ENCODE results near the gene RAB9B. TPM values are rescaled to one million over a fixed set of nuclear protein-coding genes. Genes with fewer than 3 reads are reported as not detected.

The RAB9B gene
- polyA plus RNA-seq, 1 donor (not counting 4 experiments of a cell fraction or from before 2014, with no cell fraction given), result 0.28 TPM

GRCh38 chrX:103847174-103847870 is 15.3 kb upstream of the RAB9B start:
- no peak for FAIRE-seq
- TF ChIP-seq CTCF (optimal IDR thresholded peaks at IDR 0.05 in 1 of 3, IDR thresholded peaks at IDR 0.05 in 1 of 3, conservative IDR thresholded peaks at IDR 0.05 in 1 of 3; ENCODE audit: extremely low read depth in 1 of 3, insufficient read depth in 2 of 3, low read length in 3 of 3), result no peak
- TF ChIP-seq EZH2 (IDR thresholded peaks at IDR 0.05; ENCODE audit: low read length), result no peak
- peaks cover 4% of the 10 kb centered on the region for H3K4me1 ChIP-seq (ENCODE audit: control insufficient read depth, extremely low read depth, insufficient read depth, low read length)
- no peak overlapping the region for H3K27ac ChIP-seq (ENCODE audit: control insufficient read depth, insufficient read depth, low read length)
- no peak overlapping the region for H2AFZ ChIP-seq (ENCODE audit: control insufficient read depth, low read length)
- H3K4me3 ChIP-seq (ENCODE audit: control insufficient read depth in 2 of 3, extremely low read depth in 1 of 3, insufficient read depth in 2 of 3, low read depth in 1 of 3, low read length in 3 of 3), result no peak overlapping the region
- no peaks in the 10 kb centered on the region for H3K79me2 ChIP-seq (ENCODE audit: control insufficient read depth, insufficient read depth, low read length)
- no peak overlapping the region for H3K9ac ChIP-seq (ENCODE audit: control insufficient read depth, extremely low read depth, insufficient read depth, low read length)
- no peaks in the 10 kb centered on the region for H3K9me3 ChIP-seq (ENCODE audit: control insufficient read depth, low read depth, low read length)
- no peak overlapping the region for H3K4me2 ChIP-seq (ENCODE audit: control insufficient read depth, extremely low read depth, insufficient read depth, low read depth, low read length)
- H3K36me3 ChIP-seq (ENCODE audit: control insufficient read depth in 2 of 2, extremely low read depth in 1 of 2, insufficient read depth in 2 of 2, low read length in 2 of 2), result no peaks in the 10 kb centered on the region
- no peak for DNase-seq (ENCODE audit: low read depth, low spot score)
- H3K27me3 ChIP-seq (ENCODE audit: control insufficient read depth, extremely low read depth, insufficient read depth, low read length), result peaks cover 4% of the 10 kb centered on the region
- H3K9me1 ChIP-seq (ENCODE audit: control insufficient read depth, extremely low read depth, insufficient read depth, low read length), result no peaks in the 10 kb centered on the region
- dilution Hi-C loops (cut with MboI; ENCODE audit: extremely low pct_ligation_motif_present, low sequenced_read_pairs), result no loop called here
- no peaks in the 10 kb centered on the region for H4K20me1 ChIP-seq (ENCODE audit: control insufficient read depth, extremely low read depth, insufficient read depth, low read length)

GRCh38 chrX:103846386-103846785 is 14.3 kb upstream of the RAB9B start:
- FAIRE-seq (peak; percentile 13), DNase-seq (ENCODE audit: low read depth, low spot score) (peak; percentile 35)
- no peak overlapping the region for H3K4me2 ChIP-seq (ENCODE audit: control insufficient read depth, extremely low read depth, insufficient read depth, low read depth, low read length)
- H3K27ac ChIP-seq (ENCODE audit: control insufficient read depth, insufficient read depth, low read length), result no peak overlapping the region
- peaks cover 5% of the 10 kb centered on the region for H3K27me3 ChIP-seq (ENCODE audit: control insufficient read depth, extremely low read depth, insufficient read depth, low read length)
- H3K9me3 ChIP-seq (ENCODE audit: control insufficient read depth, low read depth, low read length), result no peaks in the 10 kb centered on the region
- H3K36me3 ChIP-seq (ENCODE audit: control insufficient read depth in 2 of 2, extremely low read depth in 1 of 2, insufficient read depth in 2 of 2, low read length in 2 of 2), result no peaks in the 10 kb centered on the region
- no peak overlapping the region for H2AFZ ChIP-seq (ENCODE audit: control insufficient read depth, low read length)
- H3K9ac ChIP-seq (ENCODE audit: control insufficient read depth, extremely low read depth, insufficient read depth, low read length), result no peak overlapping the region
- TF ChIP-seq CTCF (optimal IDR thresholded peaks at IDR 0.05 in 1 of 3, IDR thresholded peaks at IDR 0.05 in 1 of 3, conservative IDR thresholded peaks at IDR 0.05 in 1 of 3; ENCODE audit: extremely low read depth in 1 of 3, insufficient read depth in 2 of 3, low read length in 3 of 3), result no peak
- TF ChIP-seq EZH2 (IDR thresholded peaks at IDR 0.05; ENCODE audit: low read length), result no peak
- H4K20me1 ChIP-seq (ENCODE audit: control insufficient read depth, extremely low read depth, insufficient read depth, low read length), result no peaks in the 10 kb centered on the region
- no peak overlapping the region for H3K4me3 ChIP-seq (ENCODE audit: control insufficient read depth in 2 of 3, extremely low read depth in 1 of 3, insufficient read depth in 2 of 3, low read depth in 1 of 3, low read length in 3 of 3)
- H3K9me1 ChIP-seq (ENCODE audit: control insufficient read depth, extremely low read depth, insufficient read depth, low read length), result no peaks in the 10 kb centered on the region
- no peaks in the 10 kb centered on the region for H3K79me2 ChIP-seq (ENCODE audit: control insufficient read depth, insufficient read depth, low read length)
- H3K4me1 ChIP-seq (ENCODE audit: control insufficient read depth, extremely low read depth, insufficient read depth, low read length), result peaks cover 4% of the 10 kb centered on the region
- dilution Hi-C loops (cut with MboI; ENCODE audit: extremely low pct_ligation_motif_present, low sequenced_read_pairs), result no loop called here
